Neuronal stem cell (in vitro differentiated cells): Measurements from ENCODE around the gene AUTS2.

Source experiments
- DNase-seq: peaks from one replicate; pipeline ENCODE4 v3.0.0-alpha.2; 2013; ENCODE audit warnings: low spot score
- H2AFZ ChIP-seq: one replicate; pipeline ENCODE4 v1.6.1; 2013; ENCODE audit warnings: mild to moderate bottlenecking, low read length, inconsistent platforms
- H2AK5ac ChIP-seq: 2 replicates; pipeline ENCODE4 v1.6.1; 2013; ENCODE audit warnings: low read depth, mild to moderate bottlenecking, inconsistent platforms, low read length, moderate library complexity, mixed read lengths
- H2BK120ac ChIP-seq: 2 replicates; pipeline ENCODE4 v1.6.1; 2013; ENCODE audit warnings: low read depth, mild to moderate bottlenecking, inconsistent platforms, low read length, moderate library complexity, mixed read lengths
- H2BK12ac ChIP-seq: one replicate; pipeline ENCODE4 v1.6.1; 2013; ENCODE audit warnings: low read length, inconsistent platforms
- H2BK15ac ChIP-seq: 2 replicates; pipeline ENCODE4 v1.6.1; 2013; ENCODE audit warnings: mild to moderate bottlenecking, low read length, inconsistent platforms, mixed read lengths
- H2BK5ac ChIP-seq: one replicate; pipeline ENCODE4 v1.6.1; 2013; ENCODE audit warnings: inconsistent platforms, mild to moderate bottlenecking, low read length, moderate library complexity
- H3K14ac ChIP-seq: one replicate; pipeline ENCODE4 v1.6.1; 2013; ENCODE audit warnings: low read length, inconsistent platforms
- H3K18ac ChIP-seq: 2 replicates; pipeline ENCODE4 v1.6.1; 2013; ENCODE audit warnings: low read length, inconsistent platforms
- H3K23ac ChIP-seq: 2 replicates; pipeline ENCODE4 v1.6.1; 2013; ENCODE audit warnings: low read depth, mild to moderate bottlenecking, mixed read lengths, low read length, inconsistent platforms; ENCODE audit not compliant: poor library complexity
- H3K27ac ChIP-seq: replicated peaks from 3 replicates; pipeline ENCODE4 v1.5.1; 2013; ENCODE audit warnings: low read length, inconsistent platforms
- H3K27me3 ChIP-seq, 3 experiments: 2 replicates each; pipeline ENCODE4 v1.6.1; 2013; ENCODE audit warnings: low read length in 3 of 3, mild to moderate bottlenecking in 2 of 3, inconsistent platforms in 1 of 3, low read depth in 1 of 3, mixed read lengths in 1 of 3, moderate library complexity in 1 of 3; ENCODE audit not compliant: control insufficient read depth in 3 of 3, insufficient read depth in 3 of 3
- H3K36me3 ChIP-seq, 2 donors: replicated peaks in 1 of 2; 2 replicates each; pipeline ENCODE4 v1.6.1; 2013; ENCODE audit warnings: low read length in 2 of 2; ENCODE audit not compliant: control insufficient read depth in 2 of 2, insufficient read depth in 2 of 2
- H3K4ac ChIP-seq: 2 replicates; pipeline ENCODE4 v1.6.1; 2013; ENCODE audit warnings: inconsistent platforms, mild to moderate bottlenecking, low read length, moderate library complexity
- H3K4me1 ChIP-seq, 2 donors: 1 replicate in 1 of 2; 2 replicates in 1 of 2; pipeline ENCODE4 v1.6.1; 2013; ENCODE audit warnings: low read length in 2 of 2, low read depth in 1 of 2; ENCODE audit not compliant: control insufficient read depth in 2 of 2, insufficient read depth in 1 of 2
- H3K4me2 ChIP-seq: one replicate; pipeline ENCODE4 v1.6.1; 2013; ENCODE audit warnings: mild to moderate bottlenecking, low read length, inconsistent platforms; ENCODE audit not compliant: insufficient read depth, poor library complexity, severe bottlenecking
- H3K4me3 ChIP-seq, 2 donors: 2 replicates each; pipeline ENCODE4 v1.5.1; 2013; ENCODE audit warnings: low read length in 2 of 2, mild to moderate bottlenecking in 2 of 2, inconsistent platforms in 1 of 2, moderate library complexity in 1 of 2
- H3K79me1 ChIP-seq: one replicate; pipeline ENCODE4 v1.6.1; 2013; ENCODE audit warnings: low read depth, mild to moderate bottlenecking, inconsistent platforms, low read length, moderate library complexity
- H3K9ac ChIP-seq: one replicate; pipeline ENCODE4 v1.6.1; 2013; ENCODE audit warnings: mild to moderate bottlenecking, low read depth, low read length, inconsistent platforms; ENCODE audit not compliant: poor library complexity
- H3K9me3 ChIP-seq, 2 donors: replicated peaks in 1 of 2; 2 replicates each; pipeline versions ENCODE3 to v1.6.1; 2013; ENCODE audit warnings: low read length in 2 of 2, mild to moderate bottlenecking in 2 of 2, inconsistent platforms in 1 of 2, low read depth in 1 of 2, mixed read lengths in 1 of 2, moderate library complexity in 1 of 2; ENCODE audit not compliant: control insufficient read depth in 2 of 2, insufficient read depth in 1 of 2
- H4K8ac ChIP-seq: one replicate; pipeline ENCODE4 v1.6.1; 2013; ENCODE audit warnings: low read depth, mild to moderate bottlenecking, inconsistent platforms, low read length, moderate library complexity
- H4K91ac ChIP-seq: one replicate; pipeline ENCODE4 v1.6.1; 2013; ENCODE audit warnings: low read length, low read depth, mild to moderate bottlenecking, inconsistent platforms; ENCODE audit not compliant: poor library complexity
- WGBS, 2 donors: extraction: QIAGEN DNeasy Blood & Tissue Kit; methylation state at CpG; one replicate each; pipeline ENCODE4 v1.1.7; 2013; ENCODE audit warnings: missing lambda C conversion rate in 2 of 2, mixed read lengths in 1 of 2; ENCODE audit not compliant: insufficient read length in 2 of 2, insufficient replicate concordance in 1 of 2; ENCODE audit errors: extremely low coverage in 2 of 2; 5-methylcytosine and 5-hydroxymethylcytosine counted together

AUTS2 gene

GRCh38 chr7:70053421-70053820 lies 455.1 kb downstream of the AUTS2 start:
- Histone ChIP-seq H4K91ac (no peak overlapping the region), H3K4me3 (no peak overlapping the region), H3K18ac (no peak overlapping the region), H2BK12ac (no peak overlapping the region), H2AFZ (no peak overlapping the region), H3K27ac (no peak overlapping the region), H2AK5ac (no peak overlapping the region), H2BK15ac (no peak overlapping the region), H3K79me1 (no peaks in the 10 kb centered on the region), H3K4me1 (no peaks in the 10 kb centered on the region), H3K4ac (no peak overlapping the region), H3K9ac (no peak overlapping the region), H3K4me2 (no peak overlapping the region), H4K8ac (no peak overlapping the region), H3K14ac (no peak overlapping the region), H3K9me3 (no peaks in the 10 kb centered on the region), H3K27me3 (no peaks in the 10 kb centered on the region), H2BK5ac (no peak overlapping the region), H3K36me3 (no peaks in the 10 kb centered on the region), H2BK120ac (no peak overlapping the region), H3K23ac (no peak overlapping the region)
- DNase-seq: no peak
- no CpG with 5 or more reads among the region's 2 CpGs for WGBS, 2 donors

GRCh38 chr7:70053989-70054388 lies 455.7 kb downstream of the AUTS2 start:
- Histone ChIP-seq H3K36me3 (no peaks in the 10 kb centered on the region), H3K23ac (no peak overlapping the region), H3K79me1 (no peaks in the 10 kb centered on the region), H2AFZ (no peak overlapping the region), H3K18ac (no peak overlapping the region), H3K9me3 (no peaks in the 10 kb centered on the region), H4K91ac (no peak overlapping the region), H3K4me1 (no peaks in the 10 kb centered on the region), H3K14ac (no peak overlapping the region), H2BK120ac (no peak overlapping the region), H2BK15ac (no peak overlapping the region), H4K8ac (no peak overlapping the region), H3K9ac (no peak overlapping the region), H2AK5ac (no peak overlapping the region), H2BK5ac (no peak overlapping the region), H3K4me2 (no peak overlapping the region), H3K27ac (no peak overlapping the region), H3K4ac (no peak overlapping the region), H2BK12ac (no peak overlapping the region), H3K27me3 (no peaks in the 10 kb centered on the region), H3K4me3 (no peak overlapping the region)
- no CpG with 5 or more reads among the region's 1 CpG for WGBS, 2 donors
- no peak for DNase-seq

GRCh38 chr7:70056363-70056762 lies 458.1 kb downstream of the AUTS2 start:
- Histone ChIP-seq H3K79me1 (no peaks in the 10 kb centered on the region), H3K18ac (no peak overlapping the region), H3K9me3 (no peaks in the 10 kb centered on the region), H2BK120ac (no peak overlapping the region), H2AK5ac (no peak overlapping the region), H3K36me3 (no peaks in the 10 kb centered on the region), H2BK5ac (no peak overlapping the region), H3K4me2 (no peak overlapping the region), H2AFZ (no peak overlapping the region), H2BK12ac (no peak overlapping the region), H3K27ac (no peak overlapping the region), H3K9ac (no peak overlapping the region), H3K23ac (no peak overlapping the region), H3K4me1 (no peaks in the 10 kb centered on the region), H3K4ac (no peak overlapping the region), H3K14ac (no peak overlapping the region), H4K8ac (no peak overlapping the region), H4K91ac (no peak overlapping the region), H2BK15ac (no peak overlapping the region), H3K4me3 (no peak overlapping the region), H3K27me3 (no peaks in the 10 kb centered on the region)
- no peak for DNase-seq
- no CpG with 5 or more reads among the region's 1 CpG for WGBS, 2 donors

- Histone ChIP-seq H3K4me3 (no peak overlapping the region), H3K9ac (no peak overlapping the region), H2BK5ac (no peak overlapping the region), H2BK120ac (no peak overlapping the region), H4K8ac (no peak overlapping the region), H3K36me3 (no peaks in the 10 kb centered on the region), H3K4ac (no peak overlapping the region), H3K79me1 (no peaks in the 10 kb centered on the region), H3K23ac (no peak overlapping the region), H4K91ac (no peak overlapping the region), H2BK15ac (no peak overlapping the region), H2BK12ac (no peak overlapping the region), H3K4me2 (no peak overlapping the region), H3K9me3 (no peaks in the 10 kb centered on the region), H3K4me1 (peaks cover 3 to 14% of the 10 kb centered on the region in 2 donors), H3K27ac (no peak overlapping the region), H3K18ac (no peak overlapping the region), H3K27me3 (no peaks in the 10 kb centered on the region), H2AFZ (no peak overlapping the region), H3K14ac (no peak overlapping the region), H2AK5ac (no peak overlapping the region)
- WGBS, 2 donors: no CpG with 5 or more reads among the region's 6 CpGs
- no peak for DNase-seq
Observed at GRCh38 chr7:70060298-70061068, 462.2 kb downstream of the AUTS2 start.
